ENCODE data around the gene LTB.
"Not testable (repeated sequence)": the region's sequence is repeated elsewhere in the genome, so short reads cannot be mapped to it uniquely, and the experiment has no call there.

LTB gene

DNA sequence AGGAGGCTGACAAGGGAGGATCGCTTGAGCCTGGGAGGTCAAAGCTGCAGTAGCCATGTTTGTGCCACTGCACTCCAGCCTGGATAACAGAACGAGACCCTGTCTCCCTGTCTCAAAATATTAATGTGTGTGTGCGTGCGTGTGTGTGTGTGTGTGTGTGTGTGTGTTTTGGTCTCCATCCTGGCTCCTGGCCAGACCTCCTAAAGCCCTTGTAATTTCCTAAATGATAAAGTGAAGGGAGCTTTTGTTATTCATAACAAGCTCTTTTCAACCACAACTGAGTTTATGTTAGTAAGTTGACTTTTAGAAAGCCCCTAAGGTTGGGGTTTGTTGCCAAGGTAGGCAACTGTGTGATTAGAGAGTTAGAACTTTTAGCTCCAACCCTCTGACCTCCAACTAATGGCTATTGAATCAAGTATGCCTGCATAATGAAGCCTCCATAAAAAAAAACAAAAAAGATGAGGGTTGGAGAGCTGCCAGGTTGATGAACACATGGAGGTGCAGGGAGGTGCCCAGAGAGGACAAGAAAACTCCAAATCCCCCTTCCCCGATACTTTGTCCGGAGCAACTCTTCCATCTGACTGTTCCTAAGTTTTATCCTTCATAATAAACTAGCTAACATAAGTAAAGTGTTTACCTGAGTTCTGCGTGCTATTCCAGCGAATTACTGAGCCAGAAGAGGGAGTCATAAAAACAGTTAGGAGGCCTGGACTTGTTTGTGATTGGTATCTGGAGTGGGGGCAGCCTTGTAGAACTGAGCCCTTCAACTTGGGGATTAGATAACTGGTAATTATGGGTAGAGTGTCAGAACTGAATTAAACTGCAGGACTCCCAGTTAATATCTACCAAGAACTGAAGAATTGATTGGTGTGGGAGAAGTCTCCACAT, 27.5 kb upstream of the LTB start:
- no peak for DNase-seq (ENCODE audit: low read depth, low spot score)

- DNase-seq (ENCODE audit: low read depth, low spot score): no peak
Measured at GRCh38 chr6:31607317-31607716, 25.1 kb upstream of the LTB start.

GRCh38 chr6:31597006-31597405, 14.8 kb upstream of the LTB start:
- no peak for DNase-seq (ENCODE audit: low read depth, low spot score)

DNA sequence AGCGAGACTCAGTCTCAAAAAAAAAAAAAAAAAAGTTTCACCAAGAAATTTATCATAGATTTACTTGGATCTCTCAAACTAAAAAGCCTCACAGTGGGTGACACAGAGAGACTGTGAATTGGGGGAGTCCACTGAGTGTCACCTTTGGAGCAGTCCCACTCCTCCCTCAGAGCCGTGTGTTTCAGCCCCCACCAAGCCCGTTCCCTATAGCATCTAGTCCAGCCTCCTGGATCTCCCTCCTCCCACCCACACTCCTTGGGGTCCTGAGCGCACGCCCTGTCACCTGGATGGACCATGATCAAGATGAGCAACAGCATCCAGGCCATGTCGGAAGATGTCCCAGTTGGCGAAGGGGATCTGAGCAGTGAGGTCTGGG, 10.2 kb upstream of the LTB start:
- no peak for DNase-seq (ENCODE audit: low read depth, low spot score)

GRCh38 chr6:31590691-31591090, 8.5 kb upstream of the LTB start:
- DNase-seq (ENCODE audit: low read depth, low spot score): not testable (repeated sequence)

GRCh38 chr6:31588871-31589650, 6.8 kb upstream of the LTB start:
- DNase-seq (ENCODE audit: low read depth, low spot score): no peak

DNA sequence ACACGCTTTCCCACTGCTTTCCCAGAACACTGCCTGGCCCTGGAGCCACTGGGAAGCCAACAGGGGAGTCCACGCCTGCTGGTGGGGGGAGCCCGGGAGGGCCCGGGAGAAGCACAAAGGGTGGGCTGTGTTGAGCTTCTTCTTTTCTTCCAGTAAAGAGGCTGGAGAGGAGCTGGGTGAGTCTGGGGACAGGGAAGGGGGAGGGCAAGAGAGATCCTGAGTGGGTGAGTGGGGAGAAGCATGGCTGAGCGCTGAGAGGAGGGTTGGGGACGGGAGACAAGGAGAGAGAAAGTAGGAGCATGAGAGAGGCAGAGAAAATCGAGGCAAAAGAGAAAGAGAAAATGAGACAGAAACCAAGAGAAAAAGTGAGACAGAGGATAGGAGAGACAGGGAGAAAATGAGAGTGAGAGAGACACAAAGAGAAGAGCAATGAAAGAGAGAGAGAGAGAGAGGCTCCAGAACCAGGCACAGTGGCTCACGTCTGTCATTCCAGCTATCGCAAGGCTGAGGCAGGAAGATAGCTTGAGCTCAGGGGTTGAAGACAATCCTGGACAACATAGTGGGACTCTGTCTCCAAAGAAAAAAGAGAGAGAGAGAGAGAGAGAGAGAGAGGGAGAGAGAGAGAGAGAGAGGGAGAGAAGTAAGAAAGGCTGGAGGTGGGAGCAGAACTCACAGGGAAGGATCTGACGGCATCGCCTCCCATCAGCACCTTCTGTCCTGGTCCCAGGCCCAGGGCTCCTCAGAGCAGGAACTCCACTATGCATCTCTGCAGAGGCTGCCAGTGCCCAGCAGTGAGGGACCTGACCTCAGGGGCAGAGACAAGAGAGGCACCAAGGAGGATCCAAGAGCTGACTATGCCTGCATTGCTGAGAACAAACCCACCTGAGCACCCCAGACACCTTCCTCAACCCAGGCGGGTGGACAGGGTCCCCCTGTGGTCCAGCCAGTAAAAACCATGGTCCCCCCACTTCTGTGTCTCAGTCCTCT, 5.9 kb upstream of the LTB start:
- DNase-seq (ENCODE audit: low read depth, low spot score): no peak

DNA sequence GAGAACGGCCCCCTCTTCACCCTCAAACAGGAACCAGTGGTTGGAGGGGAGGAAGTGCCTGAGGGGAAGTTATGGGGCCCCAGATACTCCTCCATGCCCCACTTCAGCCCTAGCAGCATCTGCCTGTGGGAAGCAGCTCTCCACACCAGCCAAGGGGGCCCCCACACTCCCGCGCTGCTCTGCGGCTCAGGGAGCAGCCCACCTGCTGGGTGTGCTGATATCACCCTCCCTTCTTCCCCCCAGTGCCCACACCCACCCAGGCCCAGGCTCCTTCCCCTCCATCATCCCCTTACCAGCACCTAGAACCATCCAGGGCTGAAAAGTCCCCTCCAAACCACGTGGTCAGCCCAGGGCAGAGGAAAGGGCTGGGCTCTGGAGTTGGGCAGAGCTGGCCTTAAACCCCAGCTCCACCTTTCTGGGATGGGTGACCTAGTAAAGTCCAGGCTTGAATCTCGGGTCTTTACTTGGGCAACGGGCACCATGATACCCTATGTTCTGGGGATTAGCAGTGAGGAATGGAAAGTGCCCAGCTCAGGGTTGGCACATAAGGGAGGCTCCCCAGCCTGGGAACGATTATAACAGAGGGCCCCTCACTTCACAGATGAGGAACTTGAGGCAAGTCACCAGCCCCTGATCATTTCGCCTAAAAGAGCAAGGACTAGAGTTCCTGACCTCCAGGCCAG, 4.5 kb upstream of the LTB start:
- DNase-seq (ENCODE audit: low read depth, low spot score): no peak

GRCh38 chr6:31586008-31586407, 3.8 kb upstream of the LTB start, which contains the start of gene LST1:
TSS of gene LST1 (plus strand) at chr6:31586277. CDS start at chr6:31587300, 1,023 bp downstream.
- DNase-seq (ENCODE audit: low read depth, low spot score): no peak

DNA sequence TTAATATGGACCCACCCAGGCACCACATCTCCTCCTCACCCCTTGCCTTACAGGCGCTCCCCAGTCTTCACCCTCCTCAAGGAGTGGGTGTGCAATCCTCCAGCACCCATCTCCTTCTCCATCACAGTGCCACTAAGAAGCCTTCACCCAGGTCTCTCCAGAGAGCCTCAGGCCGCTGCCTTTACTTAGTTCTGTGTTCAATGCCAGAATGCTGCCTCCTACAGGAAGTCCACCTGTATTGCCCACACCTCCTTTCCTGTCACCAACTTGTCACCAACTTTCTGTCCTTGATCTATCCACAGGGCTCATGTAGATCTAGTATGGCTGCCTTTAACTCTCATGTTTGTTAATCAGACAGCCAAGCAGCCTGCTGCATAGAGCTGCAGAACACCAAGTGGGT, 3.3 kb upstream of the LTB start:
- no peak for DNase-seq (ENCODE audit: low read depth, low spot score)

GRCh38 chr6:31581434-31582229, 592 bp downstream of the LTB start:
- DNase-seq (ENCODE audit: low read depth, low spot score): no peak

- DNase-seq (ENCODE audit: low read depth, low spot score): no peak
Measured at GRCh38 chr6:31580807-31581433, 1.3 kb downstream of the LTB start.

- DNase-seq (ENCODE audit: low read depth, low spot score): no peak
Measured at GRCh38 chr6:31580438-31580740, 1.8 kb downstream of the LTB start.

DNA sequence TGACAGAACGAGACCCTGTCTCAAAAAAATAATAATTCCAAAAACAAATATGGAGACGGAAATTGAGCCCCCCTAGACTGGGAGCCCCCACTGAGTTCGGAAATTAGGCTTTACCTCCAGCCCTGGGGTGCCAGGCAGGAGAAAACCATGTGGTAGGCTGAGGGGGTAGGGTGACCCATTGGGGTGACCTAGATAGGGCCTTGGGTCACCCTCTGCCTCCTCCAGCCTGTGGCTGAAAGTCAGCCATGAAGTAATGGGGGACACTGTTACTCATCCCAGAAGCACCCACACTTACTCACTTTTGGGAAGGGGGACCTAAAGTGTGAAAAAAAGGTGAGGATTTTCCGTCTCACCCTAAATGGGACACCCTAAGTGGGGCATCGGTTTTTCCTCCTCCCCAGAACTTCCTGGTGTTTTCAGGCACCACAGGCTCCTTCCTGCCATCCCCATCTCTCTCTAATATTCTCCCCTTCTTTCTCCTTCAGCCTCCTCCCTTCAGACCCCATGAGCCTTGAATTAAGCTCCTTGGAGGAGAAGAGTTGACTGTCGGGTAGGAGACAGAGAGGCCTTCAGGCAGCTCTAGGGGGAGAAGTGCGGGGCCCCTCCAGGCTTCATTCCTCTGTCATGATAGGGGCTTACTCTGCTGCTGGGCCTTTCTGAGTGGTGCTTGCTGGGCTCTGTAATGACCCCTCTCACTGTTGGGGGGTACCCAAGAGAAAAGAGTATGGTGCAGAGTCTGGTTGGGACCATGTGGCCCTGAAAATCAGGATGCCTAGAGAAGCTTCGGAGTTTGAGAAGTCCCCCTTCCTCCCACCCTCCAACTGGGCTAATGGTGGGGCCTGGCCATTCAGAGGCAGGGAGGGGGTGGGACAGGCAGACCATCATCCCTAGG, 2.4 kb downstream of the LTB start:
- no peak for DNase-seq (ENCODE audit: low read depth, low spot score)

DNA sequence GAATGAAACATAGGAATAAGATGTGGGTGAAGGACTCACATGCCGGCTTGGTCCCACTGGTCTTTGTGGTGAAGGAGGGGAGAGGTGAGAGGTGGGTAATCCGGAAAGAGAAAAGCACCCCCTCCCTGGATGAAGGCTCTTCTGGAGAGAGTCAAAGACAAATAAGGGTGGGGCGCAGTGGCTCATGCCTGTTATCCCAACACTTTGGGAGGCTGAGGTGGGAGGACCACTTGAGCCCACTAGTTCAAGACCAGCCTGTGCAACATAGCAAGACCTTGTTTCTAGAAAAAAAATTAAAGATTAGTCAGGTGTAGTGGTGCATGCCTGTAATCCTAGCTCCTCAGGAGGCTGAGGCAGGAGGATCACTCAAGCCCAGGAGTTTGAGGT, 3.1 kb downstream of the LTB start:
- no peak for DNase-seq (ENCODE audit: low read depth, low spot score)

DNA sequence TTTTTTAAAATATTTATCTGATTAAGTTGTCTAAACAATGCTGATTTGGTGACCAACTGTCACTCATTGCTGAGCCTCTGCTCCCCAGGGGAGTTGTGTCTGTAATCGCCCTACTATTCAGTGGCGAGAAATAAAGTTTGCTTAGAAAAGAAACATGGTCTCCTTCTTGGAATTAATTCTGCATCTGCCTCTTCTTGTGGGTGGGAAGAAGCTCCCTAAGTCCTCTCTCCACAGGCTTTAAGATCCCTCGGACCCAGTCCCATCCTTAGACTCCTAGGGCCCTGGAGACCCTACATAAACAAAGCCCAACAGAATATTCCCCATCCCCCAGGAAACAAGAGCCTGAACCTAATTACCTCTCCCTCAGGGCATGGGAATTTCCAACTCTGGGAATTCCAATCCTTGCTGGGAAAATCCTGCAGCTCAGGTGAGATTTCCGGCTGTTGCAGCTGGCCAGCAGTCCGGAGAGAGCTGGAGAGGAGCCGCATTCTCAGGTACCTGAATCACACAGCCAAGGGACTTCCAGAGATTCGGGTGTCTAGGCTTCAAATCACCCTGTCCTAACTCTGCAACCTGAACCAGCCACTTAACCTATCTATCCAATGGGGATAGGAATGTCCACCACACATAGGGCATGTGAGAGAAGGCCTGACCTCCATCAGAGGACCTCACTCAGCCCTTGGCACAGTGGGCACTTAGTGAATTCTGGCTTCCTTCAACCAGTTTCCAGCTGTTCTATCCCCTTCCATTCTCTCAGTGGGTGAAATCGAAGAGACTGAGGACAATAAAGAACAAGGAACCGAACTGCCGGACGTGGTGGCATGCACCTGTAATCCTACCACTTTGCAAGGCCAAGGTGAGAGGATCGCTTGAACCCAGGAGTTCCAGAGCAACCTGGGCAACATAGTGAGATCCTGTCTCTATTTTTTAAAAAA, 3.8 kb downstream of the LTB start:
- DNase-seq (ENCODE audit: low read depth, low spot score): no peak

- no peak for DNase-seq (ENCODE audit: low read depth, low spot score)
Measured at GRCh38 chr6:31577579-31577966, 4.7 kb downstream of the LTB start.

Data from smooth muscle cell of the brain vasculature (primary cell).